Stimulated activated effector memory CD8-positive, alpha-beta T cell treated with anti-CD3 and anti-CD28 coated beads, Interleukin-12 subunit alpha, Interleukin-12 subunit beta, amount 100 ng/mL, for 72 hours (primary cell): Measurements from ENCODE around the gene HPN.

Experiments
- ATAC-seq: fragments of 150-1000 bp; cut with Tn5 transposase; 2 replicates; pipeline ENCODE4 v1.10.0; 2021
- DNase-seq, 2 donors: peaks; one replicate each; pipeline ENCODE4 v3.0.0; 2021 to 2022; ENCODE audit warnings: low spot score in 2 of 2
- H3K27ac Mint-ChIP-seq: one replicate; pipeline ENCODE4 v1.8.0; 2022; ENCODE audit warnings: mild to moderate bottlenecking, mixed read lengths
- H3K36me3 Mint-ChIP-seq: one replicate; pipeline ENCODE4 v1.8.0; 2022; ENCODE audit warnings: mild to moderate bottlenecking, mixed read lengths
- H3K4me1 Mint-ChIP-seq: one replicate; pipeline ENCODE4 v1.8.0; 2022; ENCODE audit warnings: mixed read lengths
- H3K4me3 Mint-ChIP-seq: one replicate; pipeline ENCODE4 v1.8.0; 2022; ENCODE audit warnings: mild to moderate bottlenecking, mixed read lengths
- H3K9me3 Mint-ChIP-seq: one replicate; pipeline ENCODE4 v1.8.0; 2022; ENCODE audit warnings: mixed read lengths

HPN gene

GRCh38 chr19:35069696-35070095 is 28.2 kb downstream of the HPN start:
- peaks cover 8% of the 10 kb centered on the region for H3K4me1 Mint-ChIP-seq
- H3K36me3 Mint-ChIP-seq: no peaks in the 10 kb centered on the region
- H3K4me3 Mint-ChIP-seq: no peak overlapping the region
- ATAC-seq: no peak
- no peak for DNase-seq
- H3K27ac Mint-ChIP-seq: no peak overlapping the region
- H3K9me3 Mint-ChIP-seq: no peaks in the 10 kb centered on the region

- no peak for DNase-seq
- Mint-ChIP-seq H3K36me3 (no peaks in the 10 kb centered on the region), H3K9me3 (no peaks in the 10 kb centered on the region), H3K4me1 (peaks cover 8% of the 10 kb centered on the region), H3K4me3 (no peak overlapping the region), H3K27ac (no peak overlapping the region)
- ATAC-seq: no peak
Observed at GRCh38 chr19:35070471-35070870, 28.9 kb downstream of the HPN start.

GRCh38 chr19:35073516-35073915 is 32.0 kb downstream of the HPN start:
- H3K36me3 Mint-ChIP-seq: no peaks in the 10 kb centered on the region
- ATAC-seq: no peak
- no peak for DNase-seq
- H3K4me1 Mint-ChIP-seq: no peaks in the 10 kb centered on the region
- H3K27ac Mint-ChIP-seq: no peak overlapping the region
- H3K9me3 Mint-ChIP-seq: no peaks in the 10 kb centered on the region
- H3K4me3 Mint-ChIP-seq: no peak overlapping the region

DNA sequence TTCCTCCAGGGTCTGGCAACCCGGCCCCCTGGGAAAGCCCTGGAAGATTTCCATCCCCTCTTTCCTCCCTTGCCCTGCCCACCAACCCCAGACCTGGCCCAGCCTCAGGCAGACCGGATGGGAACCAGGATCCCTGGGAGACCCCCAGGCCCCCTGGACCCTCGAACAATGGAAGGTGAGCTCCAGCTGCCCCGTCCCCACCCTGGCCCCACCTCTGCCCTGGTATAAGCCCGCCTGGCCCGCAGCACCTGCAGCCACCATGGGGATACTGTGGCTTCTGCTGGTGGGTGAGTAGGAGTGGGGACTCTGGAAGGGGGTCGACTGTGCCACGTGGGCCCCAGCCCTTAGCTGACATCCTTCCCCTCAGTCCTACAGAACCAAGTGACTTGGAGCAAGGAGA is 32.4 kb downstream of the HPN start:
- H3K9me3 Mint-ChIP-seq: no peaks in the 10 kb centered on the region
- no peak overlapping the region for H3K27ac Mint-ChIP-seq
- ATAC-seq (peak; percentile 8), DNase-seq (no peak)
- no peaks in the 10 kb centered on the region for H3K4me1 Mint-ChIP-seq
- H3K4me3 Mint-ChIP-seq: no peak overlapping the region
- no peaks in the 10 kb centered on the region for H3K36me3 Mint-ChIP-seq

- H3K36me3 Mint-ChIP-seq: no peaks in the 10 kb centered on the region
- H3K27ac Mint-ChIP-seq: no peak overlapping the region
- no peaks in the 10 kb centered on the region for H3K4me1 Mint-ChIP-seq
- ATAC-seq (peak; percentile 24), DNase-seq (no peak)
- no peak overlapping the region for H3K4me3 Mint-ChIP-seq
- H3K9me3 Mint-ChIP-seq: no peaks in the 10 kb centered on the region
Observed at GRCh38 chr19:35074426-35075201, 33.1 kb downstream of the HPN start.

GRCh38 chr19:35075202-35076025 is 33.9 kb downstream of the HPN start:
- DNase-seq (no peak), ATAC-seq (no peak)
- Mint-ChIP-seq H3K36me3 (no peaks in the 10 kb centered on the region), H3K9me3 (no peaks in the 10 kb centered on the region), H3K27ac (no peak overlapping the region), H3K4me3 (no peak overlapping the region), H3K4me1 (no peaks in the 10 kb centered on the region)

GRCh38 chr19:35076026-35076370 is 34.5 kb downstream of the HPN start:
- no peaks in the 10 kb centered on the region for H3K4me1 Mint-ChIP-seq
- no peak overlapping the region for H3K27ac Mint-ChIP-seq
- H3K36me3 Mint-ChIP-seq: no peaks in the 10 kb centered on the region
- ATAC-seq (no peak), DNase-seq (no peak)
- H3K4me3 Mint-ChIP-seq: no peak overlapping the region
- no peaks in the 10 kb centered on the region for H3K9me3 Mint-ChIP-seq

- H3K27ac Mint-ChIP-seq: no peak overlapping the region
- no peak overlapping the region for H3K4me3 Mint-ChIP-seq
- no peaks in the 10 kb centered on the region for H3K36me3 Mint-ChIP-seq
- ATAC-seq (peak; percentile 31), DNase-seq (no peak)
- no peaks in the 10 kb centered on the region for H3K4me1 Mint-ChIP-seq
- H3K9me3 Mint-ChIP-seq: no peaks in the 10 kb centered on the region
Observed at GRCh38 chr19:35076657-35077056, 35.1 kb downstream of the HPN start.

DNA sequence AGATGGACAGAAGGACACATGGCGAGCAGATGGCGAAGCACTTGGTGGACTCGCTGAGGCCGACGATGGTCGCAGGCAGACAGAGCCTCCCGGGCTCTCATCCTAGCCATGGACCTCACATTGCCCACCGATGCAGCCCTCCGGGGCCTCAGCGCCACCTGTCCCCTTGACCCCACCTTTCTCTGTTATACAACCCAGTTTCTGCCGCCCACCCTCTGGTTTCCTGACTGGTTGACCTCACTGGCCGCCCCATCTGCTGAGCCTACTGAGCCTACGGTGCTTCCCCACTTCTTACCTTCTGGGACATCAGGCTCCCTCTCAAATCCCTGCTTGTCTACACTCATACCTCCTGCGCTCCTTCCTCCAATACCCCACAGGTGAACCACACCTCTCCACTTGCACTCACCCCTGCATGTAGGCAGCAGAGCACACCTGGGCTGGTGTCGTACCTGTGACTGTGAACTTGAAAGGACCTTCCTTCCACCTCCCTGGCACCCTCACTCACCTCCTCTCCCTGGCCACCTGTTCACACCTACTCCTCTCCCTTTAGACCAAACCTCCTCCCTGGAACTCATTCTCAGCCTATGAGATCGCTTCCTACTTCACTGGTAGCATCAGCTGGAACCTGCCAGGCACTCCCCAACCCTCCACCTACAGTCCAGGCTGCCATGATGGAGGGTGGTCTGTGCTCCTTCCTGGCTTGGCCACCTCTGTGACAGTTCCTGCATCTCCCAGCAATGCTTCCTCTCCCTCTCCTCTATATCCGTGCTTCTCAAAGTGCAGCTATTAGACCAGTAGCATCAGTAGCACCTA is 36.1 kb downstream of the HPN start:
- no peak overlapping the region for H3K27ac Mint-ChIP-seq

DNA sequence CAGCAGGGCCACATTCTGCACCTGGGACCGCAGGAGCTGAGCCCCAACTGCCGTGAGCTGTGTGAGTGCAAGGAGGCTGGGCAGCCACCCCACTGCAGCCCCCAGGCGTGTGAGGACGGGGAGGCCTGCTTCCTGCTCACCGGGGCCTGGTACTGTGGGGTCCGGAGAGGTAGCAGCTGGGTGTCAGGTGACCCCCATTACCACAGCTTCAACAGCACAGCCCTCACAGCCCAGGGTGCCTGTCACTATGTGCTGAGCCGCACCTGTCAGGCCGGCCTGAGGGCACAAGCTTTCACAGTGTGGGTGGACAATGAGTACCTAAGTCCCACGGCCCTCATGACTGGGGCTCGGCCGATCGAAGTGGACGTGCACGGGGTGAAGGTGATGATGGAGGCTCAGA is 38.3 kb downstream of the HPN start:
- ATAC-seq (no peak), DNase-seq (no peak)
- H3K36me3 Mint-ChIP-seq: no peaks in the 10 kb centered on the region
- H3K4me1 Mint-ChIP-seq: no peaks in the 10 kb centered on the region
- H3K4me3 Mint-ChIP-seq: no peak overlapping the region
- H3K9me3 Mint-ChIP-seq: no peaks in the 10 kb centered on the region
- H3K27ac Mint-ChIP-seq: no peak overlapping the region

More for the DNA sequence above, 36.1 kb downstream of the HPN start:
- Mint-ChIP-seq H3K36me3 (no peaks in the 10 kb centered on the region), H3K4me3 (no peak overlapping the region), H3K9me3 (no peaks in the 10 kb centered on the region), H3K4me1 (no peaks in the 10 kb centered on the region)
- DNase-seq (no peak), ATAC-seq (no peak)

DNA sequence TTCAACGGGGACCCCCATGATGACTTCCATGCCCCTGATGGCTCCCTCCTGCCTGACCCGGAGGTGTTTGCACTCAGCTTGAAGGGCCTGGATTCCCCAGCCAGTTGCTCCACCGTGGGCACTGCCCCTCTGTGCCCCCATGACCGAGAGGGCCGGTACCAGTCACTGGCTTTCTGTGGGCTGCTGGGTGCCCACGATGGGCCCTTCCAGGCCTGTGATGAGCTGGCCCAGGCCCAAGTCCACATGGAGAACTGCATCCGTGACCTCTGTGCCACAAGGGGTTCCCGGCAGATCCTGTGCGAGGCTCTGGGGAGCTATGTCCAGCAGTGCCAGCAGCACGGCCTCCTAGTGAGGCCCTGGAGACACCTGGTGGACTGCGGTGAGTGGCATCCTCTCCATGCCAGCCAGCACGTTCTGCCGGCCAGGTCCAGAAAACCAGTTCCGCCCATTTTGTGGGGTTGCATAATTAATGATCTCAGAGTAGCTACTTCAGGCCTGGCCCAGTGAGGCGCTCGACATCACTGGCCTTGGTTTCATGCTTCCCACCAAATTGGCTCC is 39.2 kb downstream of the HPN start:
- no peaks in the 10 kb centered on the region for H3K9me3 Mint-ChIP-seq
- DNase-seq: no peak
- no peak overlapping the region for H3K27ac Mint-ChIP-seq
- no peak for ATAC-seq
- H3K4me1 Mint-ChIP-seq: peaks cover 5% of the 10 kb centered on the region
- no peaks in the 10 kb centered on the region for H3K36me3 Mint-ChIP-seq
- no peak overlapping the region for H3K4me3 Mint-ChIP-seq

DNA sequence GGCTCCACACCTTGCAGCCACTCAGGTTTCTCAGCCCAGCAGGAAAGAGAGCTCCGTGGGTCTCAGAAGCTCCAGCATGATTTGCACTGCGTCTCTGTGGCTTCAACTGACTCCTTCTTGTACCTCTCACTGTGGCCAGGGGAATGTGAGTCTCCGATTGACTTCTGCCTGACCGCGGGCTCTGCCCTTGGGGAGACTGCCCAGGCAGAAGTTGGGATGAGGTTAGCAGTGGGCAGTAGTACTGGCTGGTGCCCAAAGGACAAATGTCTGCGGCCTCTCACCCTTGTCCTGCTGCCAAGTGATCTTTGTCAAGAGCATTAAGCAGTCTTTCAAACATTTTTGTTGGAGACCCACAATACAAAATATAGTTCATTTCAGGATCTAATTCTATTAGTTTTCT is 39.7 kb downstream of the HPN start:
- H3K4me1 Mint-ChIP-seq: peaks cover 10% of the 10 kb centered on the region
- no peaks in the 10 kb centered on the region for H3K9me3 Mint-ChIP-seq
- no peak overlapping the region for H3K27ac Mint-ChIP-seq
- no peak overlapping the region for H3K4me3 Mint-ChIP-seq
- DNase-seq: no peak
- ATAC-seq: no peak
- H3K36me3 Mint-ChIP-seq: no peaks in the 10 kb centered on the region

DNA sequence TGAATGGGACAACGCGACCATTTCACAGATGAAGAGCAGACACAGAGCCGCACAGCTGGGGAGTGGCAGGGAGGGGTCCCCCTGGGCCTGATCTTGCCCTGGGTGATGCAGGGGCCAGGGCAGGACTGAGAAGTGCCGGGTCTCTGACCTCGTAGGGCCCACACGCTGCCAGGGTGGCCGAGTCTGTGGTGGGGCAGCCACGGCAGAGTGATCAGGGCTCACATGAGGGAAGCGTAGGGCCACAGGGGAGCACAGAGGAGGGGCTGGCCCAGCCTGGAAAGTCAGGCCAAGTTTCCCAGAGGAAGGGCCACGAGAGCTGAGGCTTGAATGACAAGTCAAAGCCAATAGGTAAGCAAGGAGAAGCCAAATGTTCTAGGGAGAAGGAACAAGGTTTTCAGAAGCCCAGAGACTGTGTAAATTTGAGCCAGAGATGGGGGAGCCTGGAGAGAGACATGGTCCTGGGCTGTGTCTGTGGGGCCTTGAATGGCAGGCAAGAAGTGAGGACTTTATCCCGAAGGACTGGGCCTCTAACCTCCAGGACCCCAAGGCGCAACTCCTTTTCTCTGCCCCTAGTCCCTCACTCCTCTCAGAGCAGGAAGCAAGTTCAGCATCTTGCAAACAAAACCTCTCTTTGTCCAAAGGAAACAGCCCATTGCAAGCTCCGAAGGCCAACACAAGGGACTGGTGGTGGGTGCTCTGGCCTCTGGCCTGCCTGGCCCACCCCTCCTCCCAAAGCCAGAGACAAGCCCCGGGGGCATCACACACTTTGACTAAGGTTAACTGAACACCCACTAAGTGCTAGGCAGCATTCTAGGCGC is 42.4 kb downstream of the HPN start:
- no peak for DNase-seq
- Mint-ChIP-seq H3K4me1 (peaks cover 18% of the 10 kb centered on the region), H3K36me3 (no peaks in the 10 kb centered on the region), H3K27ac (no peak overlapping the region), H3K4me3 (no peak overlapping the region), H3K9me3 (no peaks in the 10 kb centered on the region)
- no peak for ATAC-seq

GRCh38 chr19:35084509-35084762 is 42.9 kb downstream of the HPN start:
- DNase-seq (no peak), ATAC-seq (no peak)
- Mint-ChIP-seq H3K4me3 (no peak overlapping the region), H3K36me3 (no peaks in the 10 kb centered on the region), H3K4me1 (peaks cover 18% of the 10 kb centered on the region), H3K9me3 (no peaks in the 10 kb centered on the region), H3K27ac (no peak overlapping the region)

- peaks cover 18% of the 10 kb centered on the region for H3K4me1 Mint-ChIP-seq
- H3K27ac Mint-ChIP-seq: peak overlapping the region; percentile 85
- ATAC-seq (no peak), DNase-seq (no peak)
- H3K36me3 Mint-ChIP-seq: no peaks in the 10 kb centered on the region
- H3K9me3 Mint-ChIP-seq: no peaks in the 10 kb centered on the region
- H3K4me3 Mint-ChIP-seq: peak overlapping the region; percentile 3
Observed at GRCh38 chr19:35085947-35086346, 44.4 kb downstream of the HPN start.
